Measurements from ENCODE around the gene SOX2. TPM values are rescaled to one million over a fixed set of nuclear protein-coding genes. Genes with fewer than 3 reads are reported as not detected.

SOX2 gene
- not detected for polyA plus RNA-seq (2013, experiment 1 of 2)
- not detected for polyA plus RNA-seq (2013, experiment 2 of 2)

DNA sequence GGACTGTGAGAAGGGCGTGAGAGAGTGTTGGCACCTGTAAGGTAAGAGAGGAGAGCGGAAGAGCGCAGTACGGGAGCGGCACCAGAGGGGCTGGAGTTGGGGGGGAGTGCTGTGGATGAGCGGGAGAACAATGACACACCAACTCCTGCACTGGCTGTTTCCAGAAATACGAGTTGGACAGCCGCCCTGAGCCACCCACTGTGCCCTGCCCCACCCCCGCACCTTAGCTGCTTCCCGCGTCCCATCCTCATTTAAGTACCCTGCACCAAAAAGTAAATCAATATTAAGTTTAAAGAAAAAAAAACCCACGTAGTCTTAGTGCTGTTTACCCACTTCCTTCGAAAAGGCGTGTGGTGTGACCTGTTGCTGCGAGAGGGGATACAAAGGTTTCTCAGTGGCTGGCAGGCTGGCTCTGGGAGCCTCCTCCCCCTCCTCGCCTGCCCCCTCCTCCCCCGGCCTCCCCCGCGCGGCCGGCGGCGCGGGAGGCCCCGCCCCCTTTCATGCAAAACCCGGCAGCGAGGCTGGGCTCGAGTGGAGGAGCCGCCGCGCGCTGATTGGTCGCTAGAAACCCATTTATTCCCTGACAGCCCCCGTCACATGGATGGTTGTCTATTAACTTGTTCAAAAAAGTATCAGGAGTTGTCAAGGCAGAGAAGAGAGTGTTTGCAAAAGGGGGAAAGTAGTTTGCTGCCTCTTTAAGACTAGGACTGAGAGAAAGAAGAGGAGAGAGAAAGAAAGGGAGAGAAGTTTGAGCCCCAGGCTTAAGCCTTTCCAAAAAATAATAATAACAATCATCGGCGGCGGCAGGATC is at the start of gene SOX2:
Gene SOX2, plus strand, starts transcription at position 601 of the 811 bp plus-strand sequence. CDS start 436 bp downstream, outside the sequence.
- Histone ChIP-seq H3K4me1 (ENCODE audit: control insufficient read depth, insufficient read depth, low read depth, low read length) (peaks cover 18% of the 10 kb centered on the region), H3K4me3 (ENCODE audit: insufficient read depth in 1 of 2, low read depth in 1 of 2, low read length in 2 of 2) (peak within 1 kb of the TSS; percentile 70 to 72), H3K9me3 (ENCODE audit: control insufficient read depth, low read length) (no peaks in the 10 kb centered on the region), H2AFZ (ENCODE audit: low read depth, low read length) (no peak within 1 kb of the TSS), H3K9ac (ENCODE audit: low read length) (no peak within 1 kb of the TSS), H3K23ac (ENCODE audit: low read length in 2 of 2) (peak within 1 kb of the TSS in 1 of 2 experiments; percentile 99), H4K91ac (ENCODE audit: low read length) (no peak within 1 kb of the TSS), H2BK5ac (ENCODE audit: low read depth, low read length, poor library complexity, severe bottlenecking) (no peak within 1 kb of the TSS), H3K27me3 (ENCODE audit: control insufficient read depth in 1 of 2, insufficient read depth in 1 of 2, low read length in 2 of 2) (peaks cover 31 to 91% of the 10 kb centered on the region in 2 experiments), H3K36me3 (ENCODE audit: control insufficient read depth in 1 of 2, insufficient read depth in 2 of 2, low read depth in 1 of 2, low read length in 2 of 2) (no peaks in the 10 kb centered on the region), H2BK120ac (ENCODE audit: low read depth, low read length) (no peak within 1 kb of the TSS), H3K18ac (ENCODE audit: low read depth in 1 of 2, low read length in 2 of 2) (no peak within 1 kb of the TSS), H3K79me1 (replicated peaks; ENCODE audit: low read length, poor library complexity, severe bottlenecking) (no peaks in the 10 kb centered on the region), H3K27ac (ENCODE audit: low read length, poor library complexity, severe bottlenecking) (peak within 1 kb of the TSS; percentile 66), H2BK12ac (ENCODE audit: low read length in 2 of 2) (no peak within 1 kb of the TSS), H3K4ac (ENCODE audit: low read depth in 1 of 2, low read length in 2 of 2) (no peak within 1 kb of the TSS), H4K8ac (ENCODE audit: low read length) (no peak within 1 kb of the TSS), H2BK15ac (ENCODE audit: low read depth, poor library complexity, severe bottlenecking) (peak within 1 kb of the TSS; percentile 13), H2AK5ac (ENCODE audit: low read length, severe bottlenecking) (no peak within 1 kb of the TSS), H3K14ac (ENCODE audit: low read length in 2 of 2) (no peak within 1 kb of the TSS), H3K4me2 (ENCODE audit: low read length, poor library complexity, severe bottlenecking) (peak within 1 kb of the TSS; percentile 92)
- DNase-seq = peak; percentile 47
- under 1% methylated on average over 8 of the region's 37 CpGs for WGBS

DNA sequence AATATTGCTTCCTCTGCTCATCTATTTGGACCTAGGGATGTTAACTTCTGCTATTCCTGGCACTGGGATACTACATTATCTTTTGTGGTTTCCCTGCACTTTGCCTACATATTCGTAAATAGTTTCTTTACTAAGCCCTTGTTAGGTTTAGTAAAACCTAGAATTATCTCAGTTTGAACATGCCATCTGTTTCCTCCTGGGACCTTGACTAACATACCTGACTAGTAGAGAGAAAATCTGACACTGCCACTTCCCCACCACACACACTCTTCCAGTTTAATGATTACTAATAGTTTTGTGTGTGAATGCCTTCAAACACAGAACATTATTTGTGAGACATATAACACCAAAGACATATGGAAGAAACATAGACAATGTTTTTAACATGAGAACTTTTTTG is 28.2 kb upstream of the SOX2 start:
- 40% methylated on average over 1 of the region's 1 CpG for WGBS
- H3K4ac ChIP-seq (ENCODE audit: low read depth in 1 of 2, low read length in 2 of 2) = no peak overlapping the region
- DNase-seq = no peak
- no peak overlapping the region for H4K8ac ChIP-seq (ENCODE audit: low read length)
- H3K4me1 ChIP-seq (ENCODE audit: control insufficient read depth, insufficient read depth, low read depth, low read length) = no peaks in the 10 kb centered on the region
- H2BK120ac ChIP-seq (ENCODE audit: low read depth, low read length) = no peak overlapping the region
- no peak overlapping the region for H2AFZ ChIP-seq (ENCODE audit: low read depth, low read length)
- no peak overlapping the region for H3K27ac ChIP-seq (ENCODE audit: low read length, poor library complexity, severe bottlenecking)
- H2AK5ac ChIP-seq (ENCODE audit: low read length, severe bottlenecking) = no peak overlapping the region
- no peak overlapping the region for H2BK15ac ChIP-seq (ENCODE audit: low read depth, poor library complexity, severe bottlenecking)
- no peak overlapping the region for H2BK12ac ChIP-seq (ENCODE audit: low read length in 2 of 2)
- H2BK5ac ChIP-seq (ENCODE audit: low read depth, low read length, poor library complexity, severe bottlenecking) = no peak overlapping the region
- H3K79me1 ChIP-seq (replicated peaks; ENCODE audit: low read length, poor library complexity, severe bottlenecking) = no peaks in the 10 kb centered on the region
- H3K9me3 ChIP-seq (ENCODE audit: control insufficient read depth, low read length) = peaks cover 4% of the 10 kb centered on the region
- H3K14ac ChIP-seq (ENCODE audit: low read length in 2 of 2) = no peak overlapping the region
- no peak overlapping the region for H3K23ac ChIP-seq (ENCODE audit: low read length in 2 of 2)
- H3K27me3 ChIP-seq (ENCODE audit: control insufficient read depth in 1 of 2, insufficient read depth in 1 of 2, low read length in 2 of 2) = no peaks in the 10 kb centered on the region
- H3K36me3 ChIP-seq (ENCODE audit: control insufficient read depth in 1 of 2, insufficient read depth in 2 of 2, low read depth in 1 of 2, low read length in 2 of 2) = no peaks in the 10 kb centered on the region
- H3K4me3 ChIP-seq (ENCODE audit: insufficient read depth in 1 of 2, low read depth in 1 of 2, low read length in 2 of 2) = no peak overlapping the region
- H3K4me2 ChIP-seq (ENCODE audit: low read length, poor library complexity, severe bottlenecking) = no peak overlapping the region
- H3K18ac ChIP-seq (ENCODE audit: low read depth in 1 of 2, low read length in 2 of 2) = no peak overlapping the region
- no peak overlapping the region for H4K91ac ChIP-seq (ENCODE audit: low read length)
- H3K9ac ChIP-seq (ENCODE audit: low read length) = no peak overlapping the region

DNA sequence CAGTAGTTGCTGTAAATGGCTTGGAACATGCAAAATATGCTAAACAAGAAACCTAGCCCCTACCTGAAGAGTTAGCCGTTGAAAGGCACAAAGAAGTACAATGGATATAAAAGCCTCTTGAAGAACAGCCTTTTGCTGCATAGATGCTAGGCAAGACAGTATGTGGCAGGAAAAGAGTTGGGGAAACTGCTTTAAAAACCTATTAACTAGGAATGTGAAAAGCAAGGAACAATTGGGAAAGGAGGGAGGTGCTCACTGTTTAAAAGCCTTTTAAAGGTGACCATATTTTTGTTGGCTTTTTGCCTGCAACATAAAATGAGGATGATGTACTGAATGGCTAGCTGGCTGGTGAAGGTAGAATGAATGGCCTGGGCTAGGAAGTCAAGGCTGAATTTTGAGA is 24.5 kb upstream of the SOX2 start:
- H4K91ac ChIP-seq (ENCODE audit: low read length) = no peak overlapping the region
- no peak overlapping the region for H4K8ac ChIP-seq (ENCODE audit: low read length)
- H3K18ac ChIP-seq (ENCODE audit: low read depth in 1 of 2, low read length in 2 of 2) = no peak overlapping the region
- DNase-seq = no peak
- H3K27me3 ChIP-seq (ENCODE audit: control insufficient read depth in 1 of 2, insufficient read depth in 1 of 2, low read length in 2 of 2) = peaks cover 0 to 4% of the 10 kb centered on the region in 2 experiments
- no peak overlapping the region for H2AK5ac ChIP-seq (ENCODE audit: low read length, severe bottlenecking)
- 73% methylated on average over 1 of the region's 1 CpG for WGBS
- H3K4me3 ChIP-seq (ENCODE audit: insufficient read depth in 1 of 2, low read depth in 1 of 2, low read length in 2 of 2) = no peak overlapping the region
- no peak overlapping the region for H3K14ac ChIP-seq (ENCODE audit: low read length in 2 of 2)
- H2BK5ac ChIP-seq (ENCODE audit: low read depth, low read length, poor library complexity, severe bottlenecking) = no peak overlapping the region
- no peak overlapping the region for H3K9ac ChIP-seq (ENCODE audit: low read length)
- H2AFZ ChIP-seq (ENCODE audit: low read depth, low read length) = no peak overlapping the region
- H3K4me1 ChIP-seq (ENCODE audit: control insufficient read depth, insufficient read depth, low read depth, low read length) = no peaks in the 10 kb centered on the region
- no peak overlapping the region for H2BK12ac ChIP-seq (ENCODE audit: low read length in 2 of 2)
- no peak overlapping the region for H3K27ac ChIP-seq (ENCODE audit: low read length, poor library complexity, severe bottlenecking)
- H3K4me2 ChIP-seq (ENCODE audit: low read length, poor library complexity, severe bottlenecking) = no peak overlapping the region
- H2BK120ac ChIP-seq (ENCODE audit: low read depth, low read length) = no peak overlapping the region
- no peak overlapping the region for H2BK15ac ChIP-seq (ENCODE audit: low read depth, poor library complexity, severe bottlenecking)
- no peak overlapping the region for H3K23ac ChIP-seq (ENCODE audit: low read length in 2 of 2)
- H3K4ac ChIP-seq (ENCODE audit: low read depth in 1 of 2, low read length in 2 of 2) = no peak overlapping the region
- H3K9me3 ChIP-seq (ENCODE audit: control insufficient read depth, low read length) = no peaks in the 10 kb centered on the region
- H3K79me1 ChIP-seq (replicated peaks; ENCODE audit: low read length, poor library complexity, severe bottlenecking) = no peaks in the 10 kb centered on the region
- no peaks in the 10 kb centered on the region for H3K36me3 ChIP-seq (ENCODE audit: control insufficient read depth in 1 of 2, insufficient read depth in 2 of 2, low read depth in 1 of 2, low read length in 2 of 2)

DNA sequence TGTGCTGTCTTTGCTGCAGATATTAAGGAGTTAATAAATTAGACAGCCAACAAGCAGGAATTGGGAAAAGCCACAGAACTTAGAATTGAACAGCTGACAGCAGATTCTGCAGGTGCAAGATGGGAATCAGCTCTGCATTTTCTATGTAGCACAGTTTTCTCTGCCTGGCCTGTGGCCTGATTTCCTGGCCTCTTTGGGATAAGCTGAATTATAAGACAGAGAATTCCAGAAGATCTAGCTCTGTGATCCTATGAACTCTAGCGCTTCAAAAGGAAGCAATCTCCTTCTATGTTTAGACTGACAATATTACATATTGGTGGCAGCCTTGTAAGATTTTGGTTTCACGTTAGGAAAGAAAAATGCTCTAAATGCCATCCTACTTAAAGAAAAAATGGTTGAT is 24.0 kb upstream of the SOX2 start:
- Histone ChIP-seq H2BK120ac (ENCODE audit: low read depth, low read length) (no peak overlapping the region), H3K9ac (ENCODE audit: low read length) (no peak overlapping the region), H3K4me3 (ENCODE audit: insufficient read depth in 1 of 2, low read depth in 1 of 2, low read length in 2 of 2) (no peak overlapping the region), H4K8ac (ENCODE audit: low read length) (no peak overlapping the region), H3K4ac (ENCODE audit: low read depth in 1 of 2, low read length in 2 of 2) (no peak overlapping the region), H2AK5ac (ENCODE audit: low read length, severe bottlenecking) (no peak overlapping the region), H3K14ac (ENCODE audit: low read length in 2 of 2) (no peak overlapping the region), H2BK12ac (ENCODE audit: low read length in 2 of 2) (no peak overlapping the region), H3K27ac (ENCODE audit: low read length, poor library complexity, severe bottlenecking) (no peak overlapping the region), H3K4me1 (ENCODE audit: control insufficient read depth, insufficient read depth, low read depth, low read length) (no peaks in the 10 kb centered on the region), H3K27me3 (ENCODE audit: control insufficient read depth in 1 of 2, insufficient read depth in 1 of 2, low read length in 2 of 2) (peaks cover 0 to 4% of the 10 kb centered on the region in 2 experiments), H4K91ac (ENCODE audit: low read length) (no peak overlapping the region), H3K9me3 (ENCODE audit: control insufficient read depth, low read length) (no peaks in the 10 kb centered on the region), H2AFZ (ENCODE audit: low read depth, low read length) (no peak overlapping the region), H3K23ac (ENCODE audit: low read length in 2 of 2) (no peak overlapping the region), H3K36me3 (ENCODE audit: control insufficient read depth in 1 of 2, insufficient read depth in 2 of 2, low read depth in 1 of 2, low read length in 2 of 2) (no peaks in the 10 kb centered on the region), H3K4me2 (ENCODE audit: low read length, poor library complexity, severe bottlenecking) (no peak overlapping the region), H3K79me1 (replicated peaks; ENCODE audit: low read length, poor library complexity, severe bottlenecking) (no peaks in the 10 kb centered on the region), H2BK15ac (ENCODE audit: low read depth, poor library complexity, severe bottlenecking) (no peak overlapping the region), H2BK5ac (ENCODE audit: low read depth, low read length, poor library complexity, severe bottlenecking) (no peak overlapping the region), H3K18ac (ENCODE audit: low read depth in 1 of 2, low read length in 2 of 2) (no peak overlapping the region)
- 80% methylated on average over 1 of the region's 2 CpGs for WGBS
- no peak for DNase-seq

Data from mesenchymal stem cell (in vitro differentiated cells and primary cell).